Trophoblast cell (in vitro differentiated cells and primary cell): Measurements from ENCODE around the gene MAP7.

Experiments
- DNase-seq, 2 donors: peaks; one replicate each; pipeline ENCODE4 v3.0.0-alpha.2; 2016
- H2AFZ ChIP-seq: 2 replicates; pipeline ENCODE4 v1.6.1; 2013; ENCODE audit warnings: low read length, moderate library complexity, mild to moderate bottlenecking; ENCODE audit not compliant: insufficient read depth, poor library complexity
- H2AK5ac ChIP-seq: 2 replicates; pipeline ENCODE4 v1.6.1; 2013; ENCODE audit warnings: mild to moderate bottlenecking, low read length
- H2BK120ac ChIP-seq: 2 replicates; pipeline ENCODE4 v1.6.1; 2013; ENCODE audit warnings: low read length, mild to moderate bottlenecking, moderate library complexity; ENCODE audit not compliant: insufficient read depth, poor library complexity
- H2BK12ac ChIP-seq: 2 replicates; pipeline ENCODE4 v1.6.1; 2013; ENCODE audit warnings: mild to moderate bottlenecking, low read length, moderate library complexity
- H2BK5ac ChIP-seq: 2 replicates; pipeline ENCODE4 v1.6.1; 2013; ENCODE audit warnings: low read length, low read depth, moderate library complexity, mild to moderate bottlenecking; ENCODE audit not compliant: poor library complexity
- H3K14ac ChIP-seq: 2 replicates; pipeline ENCODE4 v1.6.1; 2013; ENCODE audit warnings: mild to moderate bottlenecking, low read length
- H3K18ac ChIP-seq: 2 replicates; pipeline ENCODE4 v1.6.1; 2013; ENCODE audit warnings: mild to moderate bottlenecking, low read length
- H3K23ac ChIP-seq: 2 replicates; pipeline ENCODE4 v1.6.1; 2013; ENCODE audit warnings: low read length
- H3K27ac ChIP-seq: 2 replicates; pipeline ENCODE4 v1.5.1; 2013; ENCODE audit warnings: low read depth, mild to moderate bottlenecking, inconsistent platforms, low read length, moderate library complexity
- H3K27me3 ChIP-seq: 2 replicates; pipeline ENCODE4 v1.6.1; 2013; ENCODE audit warnings: inconsistent platforms, mild to moderate bottlenecking, low read length, moderate library complexity; ENCODE audit not compliant: insufficient read depth
- H3K36me3 ChIP-seq, 2 experiments: 1 replicate in 1 of 2; 2 replicates in 1 of 2; pipeline ENCODE4 v1.6.1; 2013; ENCODE audit warnings: low read length in 2 of 2, mild to moderate bottlenecking in 2 of 2, moderate library complexity in 1 of 2; ENCODE audit not compliant: insufficient read depth in 2 of 2, control insufficient read depth in 1 of 2
- H3K4ac ChIP-seq: 2 replicates; pipeline ENCODE4 v1.6.1; 2013; ENCODE audit warnings: low read depth, mild to moderate bottlenecking, low read length, moderate library complexity
- H3K4me1 ChIP-seq, 2 experiments: 1 replicate in 1 of 2; 2 replicates in 1 of 2; pipeline ENCODE4 v1.6.1; 2013; ENCODE audit warnings: low read length in 2 of 2, mild to moderate bottlenecking in 2 of 2, moderate library complexity in 1 of 2; ENCODE audit not compliant: insufficient read depth in 2 of 2, control insufficient read depth in 1 of 2
- H3K4me2 ChIP-seq: 2 replicates; pipeline ENCODE4 v1.6.1; 2013; ENCODE audit warnings: inconsistent platforms, mild to moderate bottlenecking, low read length, moderate library complexity
- H3K4me3 ChIP-seq: 2 replicates; pipeline ENCODE4 v1.5.1; 2013; ENCODE audit warnings: mild to moderate bottlenecking, low read depth, low read length, inconsistent platforms
- H3K79me1 ChIP-seq: one replicate; pipeline ENCODE4 v1.6.1; 2013; ENCODE audit warnings: low read length
- H3K79me2 ChIP-seq: 2 replicates; pipeline ENCODE4 v1.6.1; 2013; ENCODE audit warnings: low read length, mild to moderate bottlenecking; ENCODE audit not compliant: control insufficient read depth, insufficient read depth, poor library complexity
- H3K9ac ChIP-seq: 2 replicates; pipeline ENCODE4 v1.6.1; 2013; ENCODE audit warnings: mild to moderate bottlenecking, low read length
- H3K9me3 ChIP-seq: 2 replicates; pipeline ENCODE4 v1.6.1; 2013; ENCODE audit warnings: low read depth, mild to moderate bottlenecking, control low read depth, inconsistent platforms, low read length; ENCODE audit not compliant: insufficient read depth
- H4K12ac ChIP-seq: 2 replicates; pipeline ENCODE4 v1.6.1; 2013; ENCODE audit warnings: low read depth, mild to moderate bottlenecking, low read length, moderate library complexity
- H4K8ac ChIP-seq: 2 replicates; pipeline ENCODE4 v1.6.1; 2013; ENCODE audit warnings: low read depth, mild to moderate bottlenecking, low read length, moderate library complexity
- H4K91ac ChIP-seq: one replicate; pipeline ENCODE4 v1.6.1; 2013; ENCODE audit warnings: low read depth, mild to moderate bottlenecking, low read length, moderate library complexity
- WGBS: extraction: QIAGEN DNeasy Blood & Tissue Kit; methylation state at CpG from one replicate; pipeline ENCODE4 v1.1.7; 2013; ENCODE audit warnings: missing lambda C conversion rate; ENCODE audit not compliant: insufficient read length, insufficient coverage; ENCODE audit errors: extremely low coverage; 5-methylcytosine and 5-hydroxymethylcytosine counted together

The MAP7 gene

DNA sequence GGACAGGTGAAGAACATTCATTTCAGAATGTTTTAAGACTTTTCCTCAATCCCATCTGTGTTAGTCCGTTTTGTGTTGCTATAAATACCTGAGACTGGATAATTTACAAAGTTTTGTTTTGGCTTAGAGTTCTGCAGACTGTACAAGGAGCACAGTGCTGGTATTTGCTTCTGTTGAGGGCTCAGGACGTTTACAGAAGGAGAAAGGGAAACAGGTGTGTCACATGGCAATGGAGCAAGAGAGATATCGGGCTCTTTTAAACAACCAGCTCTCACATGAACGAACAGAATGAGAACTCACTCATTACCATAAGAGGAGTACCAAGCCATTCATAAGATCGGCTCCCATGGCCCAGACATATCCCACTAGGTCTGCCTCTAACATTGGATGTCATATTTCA is 16.7 kb downstream of the MAP7 start:
- Histone ChIP-seq H3K9me3 (no peaks in the 10 kb centered on the region), H3K23ac (no peak overlapping the region), H3K18ac (no peak overlapping the region), H3K9ac (no peak overlapping the region), H3K27ac (no peak overlapping the region), H2AFZ (no peak overlapping the region), H3K27me3 (no peaks in the 10 kb centered on the region), H2AK5ac (no peak overlapping the region), H3K4ac (no peak overlapping the region), H4K12ac (no peak overlapping the region), H3K4me2 (no peak overlapping the region), H3K4me1 (no peaks in the 10 kb centered on the region), H2BK120ac (no peak overlapping the region), H3K79me2 (peaks cover 3% of the 10 kb centered on the region), H3K4me3 (no peak overlapping the region), H3K14ac (no peak overlapping the region), H3K36me3 (peaks cover 0 to 2% of the 10 kb centered on the region in 2 experiments), H3K79me1 (no peaks in the 10 kb centered on the region), H2BK12ac (no peak overlapping the region), H4K8ac (no peak overlapping the region), H2BK5ac (no peak overlapping the region), H4K91ac (no peak overlapping the region)
- no CpG with 5 or more reads among the region's 5 CpGs for WGBS
- DNase-seq = no peak

DNA sequence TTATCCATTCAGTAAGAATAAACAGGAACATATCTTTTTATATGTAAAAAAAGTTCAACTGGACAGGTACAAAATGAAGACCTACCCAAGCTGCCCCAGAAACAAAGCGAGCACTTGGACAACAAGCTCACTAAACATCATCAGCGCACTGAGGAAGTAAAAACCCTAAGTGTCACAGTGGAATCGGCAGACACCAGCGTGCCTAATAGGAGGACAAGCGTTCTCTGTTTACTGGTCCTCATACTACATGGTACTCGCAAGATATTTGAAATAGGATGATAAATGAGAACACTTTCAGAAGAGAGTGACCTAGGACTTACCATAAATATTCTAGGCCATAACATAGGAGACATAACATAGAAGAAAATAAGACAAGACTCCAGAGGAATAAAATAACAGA is 18.2 kb downstream of the MAP7 start:
- H3K4ac ChIP-seq = no peak overlapping the region
- no peak overlapping the region for H3K18ac ChIP-seq
- no peak overlapping the region for H3K14ac ChIP-seq
- no peak overlapping the region for H2BK120ac ChIP-seq
- H3K4me3 ChIP-seq = no peak overlapping the region
- H2BK5ac ChIP-seq = no peak overlapping the region
- no peak overlapping the region for H2AK5ac ChIP-seq
- H3K23ac ChIP-seq = no peak overlapping the region
- H3K27me3 ChIP-seq = no peaks in the 10 kb centered on the region
- no peaks in the 10 kb centered on the region for H3K79me1 ChIP-seq
- H2AFZ ChIP-seq = no peak overlapping the region
- H3K36me3 ChIP-seq = no peaks in the 10 kb centered on the region
- H2BK12ac ChIP-seq = no peak overlapping the region
- H3K79me2 ChIP-seq = peaks cover 2% of the 10 kb centered on the region
- H4K8ac ChIP-seq = no peak overlapping the region
- no peaks in the 10 kb centered on the region for H3K9me3 ChIP-seq
- no peak overlapping the region for H3K27ac ChIP-seq
- H4K12ac ChIP-seq = no peak overlapping the region
- WGBS = no CpG with 5 or more reads among the region's 6 CpGs
- H3K4me1 ChIP-seq = no peaks in the 10 kb centered on the region
- H3K9ac ChIP-seq = no peak overlapping the region
- no peak overlapping the region for H4K91ac ChIP-seq
- no peak overlapping the region for H3K4me2 ChIP-seq
- no peak for DNase-seq

DNA sequence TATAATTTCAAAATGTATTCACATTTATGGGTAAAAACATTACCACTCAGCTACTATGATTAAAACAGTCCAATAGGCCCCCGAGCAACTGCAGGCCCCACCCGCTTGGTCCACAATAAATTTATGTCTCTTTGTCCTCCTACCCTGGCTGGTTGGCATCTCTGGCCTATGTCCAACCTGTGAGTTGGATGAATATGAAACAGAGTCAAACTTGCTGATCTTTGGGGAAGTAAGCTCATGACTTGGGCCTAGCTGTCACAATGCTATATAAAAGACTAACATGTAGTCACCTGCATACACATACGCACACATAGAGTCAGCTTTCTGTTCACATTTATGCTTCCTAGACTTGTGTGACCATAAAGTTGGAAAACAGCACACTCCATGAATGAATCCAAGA is 20.5 kb downstream of the MAP7 start:
- Histone ChIP-seq H3K4me3 (no peak overlapping the region), H4K91ac (no peak overlapping the region), H3K4me1 (peaks cover 0 to 12% of the 10 kb centered on the region in 2 experiments), H2BK5ac (no peak overlapping the region), H4K8ac (no peak overlapping the region), H3K79me2 (peaks cover 2% of the 10 kb centered on the region), H3K9me3 (no peaks in the 10 kb centered on the region), H3K9ac (no peak overlapping the region), H3K14ac (no peak overlapping the region), H2BK120ac (no peak overlapping the region), H3K36me3 (no peaks in the 10 kb centered on the region), H3K18ac (no peak overlapping the region), H3K79me1 (no peaks in the 10 kb centered on the region), H2AK5ac (no peak overlapping the region), H4K12ac (no peak overlapping the region), H2BK12ac (no peak overlapping the region), H3K27me3 (no peaks in the 10 kb centered on the region), H3K23ac (no peak overlapping the region), H3K4me2 (no peak overlapping the region), H3K27ac (no peak overlapping the region), H2AFZ (no peak overlapping the region), H3K4ac (no peak overlapping the region)
- no CpG with 5 or more reads among the region's 3 CpGs for WGBS
- DNase-seq = no peak

DNA sequence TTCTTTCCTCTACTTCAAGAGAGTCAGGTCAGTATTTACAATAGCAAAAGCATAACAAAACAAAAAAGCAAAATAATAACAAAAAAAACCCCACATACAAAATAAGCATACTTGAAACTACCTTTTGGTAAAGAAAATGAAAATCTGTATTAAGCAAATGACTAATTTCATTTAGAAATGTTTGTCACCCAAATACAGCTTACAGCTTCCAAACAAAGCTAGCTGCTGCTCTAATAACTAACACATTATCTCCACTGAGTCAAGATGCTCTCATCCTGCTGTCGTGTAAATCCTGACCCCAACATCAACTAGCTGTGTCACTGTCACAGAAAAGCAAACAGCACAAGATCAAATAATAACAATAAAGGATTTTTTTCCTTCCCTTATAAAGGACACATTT is 21.7 kb downstream of the MAP7 start:
- Histone ChIP-seq H3K27ac (no peak overlapping the region), H2BK12ac (no peak overlapping the region), H3K9me3 (no peaks in the 10 kb centered on the region), H3K4me2 (no peak overlapping the region), H3K4ac (no peak overlapping the region), H4K91ac (no peak overlapping the region), H3K9ac (no peak overlapping the region), H3K79me1 (no peaks in the 10 kb centered on the region), H3K4me1 (peaks cover 0 to 12% of the 10 kb centered on the region in 2 experiments), H3K18ac (no peak overlapping the region), H2AFZ (no peak overlapping the region), H3K36me3 (no peaks in the 10 kb centered on the region), H2AK5ac (no peak overlapping the region), H3K14ac (no peak overlapping the region), H3K79me2 (peaks cover under 1% of the 10 kb centered on the region), H2BK120ac (no peak overlapping the region), H3K27me3 (no peaks in the 10 kb centered on the region), H4K12ac (no peak overlapping the region), H3K4me3 (no peak overlapping the region), H3K23ac (no peak overlapping the region), H4K8ac (no peak overlapping the region), H2BK5ac (no peak overlapping the region)
- WGBS = no CpG with 5 or more reads among the region's 1 CpG
- no peak for DNase-seq
